Body of pancreas (tissue), 4 donors: ENCODE data around the gene TEX38.

Experiments
- POLR2A ChIP-seq, 3 donors: fragments of 450-650 bp; IDR thresholded peaks; one replicate each; pipeline ENCODE4 v1.6.1; 2016; ENCODE audit warnings: antibody characterized with exemption in 3 of 3, mild to moderate bottlenecking in 2 of 3
- TF ChIP-seq, protein P1 (sequence below), 7 experiments: fragments of 450-650 bp in 4 of 7; fragments of 200-600 bp in 3 of 7; sonication (generic) in 3 of 7; IDR thresholded peaks; one replicate each; pipeline ENCODE4 v1.5.1; 2016 to 2019; ENCODE audit warnings: antibody characterized with exemption in 7 of 7

DNA sequence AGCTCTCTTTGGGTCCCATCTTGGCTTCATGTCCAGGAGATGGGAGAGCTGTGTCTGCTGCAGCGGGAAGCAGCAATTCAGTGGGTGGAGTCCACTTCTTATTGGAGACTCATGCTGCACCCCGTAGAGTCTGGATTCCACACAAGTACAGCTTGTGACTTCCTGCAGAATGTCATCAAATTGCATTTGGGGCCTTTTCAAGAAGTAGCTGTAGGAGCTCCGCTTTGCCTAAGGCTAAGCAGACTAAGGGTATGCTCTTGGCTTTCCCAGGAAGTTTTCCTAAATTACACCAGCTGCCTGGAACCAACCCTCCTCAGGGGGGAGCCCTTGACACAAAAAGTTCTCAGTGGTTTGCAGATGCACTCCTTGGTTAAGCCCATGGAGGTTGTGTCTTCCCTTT lies 49.3 kb upstream of the TEX38 start:
- TF ChIP-seq POLR2A (IDR thresholded peaks at IDR 0.05), result no peak
- TF ChIP-seq, protein P1, sequence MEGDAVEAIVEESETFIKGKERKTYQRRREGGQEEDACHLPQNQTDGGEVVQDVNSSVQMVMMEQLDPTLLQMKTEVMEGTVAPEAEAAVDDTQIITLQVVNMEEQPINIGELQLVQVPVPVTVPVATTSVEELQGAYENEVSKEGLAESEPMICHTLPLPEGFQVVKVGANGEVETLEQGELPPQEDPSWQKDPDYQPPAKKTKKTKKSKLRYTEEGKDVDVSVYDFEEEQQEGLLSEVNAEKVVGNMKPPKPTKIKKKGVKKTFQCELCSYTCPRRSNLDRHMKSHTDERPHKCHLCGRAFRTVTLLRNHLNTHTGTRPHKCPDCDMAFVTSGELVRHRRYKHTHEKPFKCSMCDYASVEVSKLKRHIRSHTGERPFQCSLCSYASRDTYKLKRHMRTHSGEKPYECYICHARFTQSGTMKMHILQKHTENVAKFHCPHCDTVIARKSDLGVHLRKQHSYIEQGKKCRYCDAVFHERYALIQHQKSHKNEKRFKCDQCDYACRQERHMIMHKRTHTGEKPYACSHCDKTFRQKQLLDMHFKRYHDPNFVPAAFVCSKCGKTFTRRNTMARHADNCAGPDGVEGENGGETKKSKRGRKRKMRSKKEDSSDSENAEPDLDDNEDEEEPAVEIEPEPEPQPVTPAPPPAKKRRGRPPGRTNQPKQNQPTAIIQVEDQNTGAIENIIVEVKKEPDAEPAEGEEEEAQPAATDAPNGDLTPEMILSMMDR (IDR thresholded peaks at IDR 0.05), result peak; percentile 16 to 65 (median 44)
